Measurements from ENCODE around the gene SLC38A9.

GRCh38 chr5:55713871-55714270 is 1.7 kb upstream of the SLC38A9 start:
- TF ChIP-seq POLR2AphosphoS5 (IDR thresholded peaks at IDR 0.05; ENCODE audit: low read depth, low read length) (no peak), POLR2A (IDR thresholded peaks at IDR 0.05; ENCODE audit: low read depth, low read length) (no peak), PAX5 (IDR thresholded peaks at IDR 0.05; ENCODE audit: insufficient read depth, low read length, severe bottlenecking) (no peak), TAF1 (IDR thresholded peaks at IDR 0.05; ENCODE audit: low read depth, low read length) (no peak)
